Keratinocyte (primary cell): Measurements from ENCODE around the gene AGFG2. TPM values are rescaled to one million over a fixed set of nuclear protein-coding genes. Genes with fewer than 3 reads are reported as not detected.
A peak's percentile ranks its signal among the peaks of the same experiment; 100 is the strongest.

Source experiments
- DNase-seq: peaks from one replicate; pipeline ENCODE4 v3.0.0-alpha.2; 2011; ENCODE audit warnings: low read depth, missing footprints, low spot score
- FAIRE-seq: peaks from 2 replicates; lab custom pipeline; 2011; peaks lifted over from hg19 to GRCh38; lab: Jason Lieb, UNC
- H2AFZ ChIP-seq: 2 replicates; pipeline ENCODE4 v1.6.0; 2012; ENCODE audit warnings: low read length, control low read depth, inconsistent platforms; ENCODE audit not compliant: control insufficient read depth
- H3K27ac ChIP-seq: 2 replicates; pipeline ENCODE4 v1.5.1; 2011; ENCODE audit warnings: low read length; ENCODE audit not compliant: control insufficient read depth, insufficient read depth
- H3K27me3 ChIP-seq: 3 replicates; pipeline ENCODE4 v1.6.0; 2011; ENCODE audit warnings: low read length; ENCODE audit not compliant: control insufficient read depth, insufficient read depth; ENCODE audit errors: extremely low read depth
- H3K36me3 ChIP-seq, 2 experiments: 2 replicates in 1 of 2; 3 replicates in 1 of 2; pipeline ENCODE4 v1.5.1; 2011; ENCODE audit warnings: low read length in 2 of 2, mild to moderate bottlenecking in 1 of 2; ENCODE audit not compliant: control insufficient read depth in 2 of 2, insufficient read depth in 2 of 2; ENCODE audit errors: extremely low read depth in 1 of 2
- H3K4me1 ChIP-seq: 3 replicates; pipeline ENCODE4 v1.5.1; 2011; ENCODE audit warnings: low read length; ENCODE audit not compliant: control insufficient read depth, insufficient read depth; ENCODE audit errors: extremely low read depth
- H3K4me2 ChIP-seq: 3 replicates; pipeline ENCODE4 v1.6.0; 2011; ENCODE audit warnings: low read depth, low read length; ENCODE audit not compliant: control insufficient read depth, insufficient read depth; ENCODE audit errors: extremely low read depth
- H3K4me3 ChIP-seq, 3 experiments: fragments of 200-600 bp in 1 of 3; sonication (generic) in 1 of 3; 2 replicates in 2 of 3; 3 replicates in 1 of 3; pipeline ENCODE4 v1.5.1; 2011 to 2016; ENCODE audit warnings: low read length in 3 of 3, mild to moderate bottlenecking in 3 of 3, control low read depth in 2 of 3, inconsistent platforms in 1 of 3, low read depth in 1 of 3, mixed read lengths in 1 of 3, mixed run types in 1 of 3, moderate library complexity in 1 of 3; ENCODE audit not compliant: control insufficient read depth in 2 of 3, insufficient read depth in 2 of 3; ENCODE audit errors: extremely low read depth in 1 of 3
- H3K79me2 ChIP-seq: 2 replicates; pipeline ENCODE4 v1.6.0; 2012; ENCODE audit warnings: low read length; ENCODE audit not compliant: control insufficient read depth, insufficient read depth
- H3K9ac ChIP-seq: 3 replicates; pipeline ENCODE4 v1.6.0; 2011; ENCODE audit warnings: low read length; ENCODE audit not compliant: control insufficient read depth, insufficient read depth; ENCODE audit errors: extremely low read depth
- H3K9me1 ChIP-seq: 3 replicates; pipeline ENCODE4 v1.6.0; 2011; ENCODE audit warnings: low read length; ENCODE audit not compliant: control insufficient read depth, insufficient read depth; ENCODE audit errors: extremely low read depth
- H3K9me3 ChIP-seq: 2 replicates; pipeline ENCODE4 v1.5.1; 2012; ENCODE audit warnings: low read depth, low read length; ENCODE audit not compliant: control insufficient read depth
- H4K20me1 ChIP-seq: 3 replicates; pipeline ENCODE4 v1.6.0; 2011; ENCODE audit warnings: low read length; ENCODE audit not compliant: control insufficient read depth, insufficient read depth; ENCODE audit errors: extremely low read depth
- CTCF ChIP-seq, 3 experiments: IDR thresholded peaks in 1 of 3; conservative IDR thresholded peaks in 1 of 3; optimal IDR thresholded peaks in 1 of 3; 2 replicates in 2 of 3; 3 replicates in 1 of 3; pipeline versions ENCODE3 to v1.5.1; 2011; ENCODE audit warnings: low read length in 3 of 3, mild to moderate bottlenecking in 3 of 3, moderate library complexity in 2 of 3, control low read depth in 1 of 3, inconsistent platforms in 1 of 3; ENCODE audit not compliant: insufficient read depth in 2 of 3; ENCODE audit errors: extremely low read depth in 1 of 3
- EZH2 ChIP-seq: IDR thresholded peaks from one replicate; pipeline ENCODE4 v1.6.1; 2012; ENCODE audit warnings: inconsistent platforms, mild to moderate bottlenecking, low read length, moderate library complexity
- dilution Hi-C: fragments of 300-500 bp; cut with MboI; formaldehyde crosslinking; loops from one replicate; pipeline ENCODE4 v1.7.0; 2020; ENCODE audit warnings: low sequenced_read_pairs; ENCODE audit not compliant: extremely low pct_ligation_motif_present
- polyA plus RNA-seq, 5 experiments: library from polyadenylated mRNA; depleted of rRNA in 3 of 5; stranded (reverse) in 3 of 5; stranded (forward) in 1 of 5; unstranded in 1 of 5; fragments of >200 nt; gene quantifications; 1 replicate in 1 of 5; 2 replicates in 3 of 5; 3 replicates in 1 of 5; pipeline versions ENCODE4 v1.2.1 to v1.2.3, GENCODE V29; 2011 to 2012; ENCODE audit warnings: missing spikeins in 2 of 5, low read depth in 1 of 5, low replicate concordance in 1 of 5

AGFG2 gene
- polyA plus RNA-seq, 1 donor (not counting 4 experiments of a cell fraction or from before 2014, with no cell fraction given), result 3.4 TPM

GRCh38 chr7:100544386-100544785, 5.4 kb downstream of the AGFG2 start:
- Histone ChIP-seq H4K20me1 (no peaks in the 10 kb centered on the region), H3K9ac (no peak overlapping the region), H3K9me1 (no peaks in the 10 kb centered on the region), H2AFZ (no peak overlapping the region), H3K36me3 (peaks cover 0 to 3% of the 10 kb centered on the region in 2 experiments), H3K4me3 (no peak overlapping the region), H3K4me1 (peaks cover 23% of the 10 kb centered on the region), H3K27me3 (no peaks in the 10 kb centered on the region), H3K79me2 (no peaks in the 10 kb centered on the region), H3K4me2 (peak overlapping the region; percentile 91), H3K9me3 (no peaks in the 10 kb centered on the region), H3K27ac (no peak overlapping the region)
- TF ChIP-seq CTCF (optimal IDR thresholded peaks at IDR 0.05 in 1 of 3, IDR thresholded peaks at IDR 0.05 in 1 of 3, conservative IDR thresholded peaks at IDR 0.05 in 1 of 3; ENCODE audit: extremely low read depth in 1 of 3, insufficient read depth in 2 of 3, low read length in 3 of 3), result no peak
- TF ChIP-seq EZH2, result no peak
- dilution Hi-C loops, result no loop called here
- DNase-seq (no peak), FAIRE-seq (no peak)

GRCh38 chr7:100544967-100545359, 6.0 kb downstream of the AGFG2 start:
- H3K9me1 ChIP-seq, result no peaks in the 10 kb centered on the region
- peak overlapping the region; percentile 82 for H2AFZ ChIP-seq
- peak overlapping the region; percentile 68 for H3K27ac ChIP-seq
- H3K4me2 ChIP-seq, result peak overlapping the region; percentile 91
- peak overlapping the region in 2 of 3 experiments; percentile 36 to 44 for H3K4me3 ChIP-seq
- H3K9ac ChIP-seq, result peak overlapping the region; percentile 55
- peaks cover 19% of the 10 kb centered on the region for H3K4me1 ChIP-seq
- no peaks in the 10 kb centered on the region for H3K9me3 ChIP-seq
- dilution Hi-C loops, result no loop called here
- no peak for FAIRE-seq
- TF ChIP-seq EZH2, result no peak
- no peak for TF ChIP-seq CTCF (optimal IDR thresholded peaks at IDR 0.05 in 1 of 3, IDR thresholded peaks at IDR 0.05 in 1 of 3, conservative IDR thresholded peaks at IDR 0.05 in 1 of 3; ENCODE audit: extremely low read depth in 1 of 3, insufficient read depth in 2 of 3, low read length in 3 of 3)
- DNase-seq, result no peak
- H3K36me3 ChIP-seq, result peaks cover 0 to 3% of the 10 kb centered on the region in 2 experiments
- no peaks in the 10 kb centered on the region for H3K27me3 ChIP-seq
- no peaks in the 10 kb centered on the region for H3K79me2 ChIP-seq
- no peaks in the 10 kb centered on the region for H4K20me1 ChIP-seq
